IMR-90 (cell line): Measurements from ENCODE around the gene DONSON. TPM values are rescaled to one million over a fixed set of nuclear protein-coding genes. Genes with fewer than 3 reads are reported as not detected.

ENCODE experiments used
- ATAC-seq: fragments of 200-7000 bp; cut with Tn5 transposase; 2 replicates; pipeline ENCODE4 v1.9.1; 2020; ENCODE audit warnings: low read depth, mild to moderate bottlenecking, moderate library complexity
- BruUV-seq: library from RNA; stranded (reverse); fragments of 400-500 nt; replicated peaks from 2 replicates; lab custom pipeline; 2021; lab: Mats Ljungman, UMichigan
- CTCF ChIA-PET: fragments of 300-600 bp; formaldehyde crosslinking; extraction: SDS; loops from one replicate; lab custom pipeline; 2021; ENCODE audit warnings: antibody characterized with exemption; lab: Yijun Ruan, JAX
- POLR2A ChIA-PET: fragments of 300-600 bp; sonication (Branson Sonifier 250); formaldehyde crosslinking; loops from one replicate; lab custom pipeline; 2022; ENCODE audit warnings: antibody characterized with exemption; ENCODE audit not compliant: unreplicated experiment; lab: Charles Lee
- DNase-seq: peaks from one replicate; pipeline ENCODE4 v3.0.0; 2013
- H2AFZ ChIP-seq: replicated peaks from 2 replicates; pipeline ENCODE3; 2013; ENCODE audit warnings: low read length, mild to moderate bottlenecking; ENCODE audit not compliant: poor library complexity
- H2AK5ac ChIP-seq: 2 replicates; pipeline ENCODE4 v1.6.1; 2013; ENCODE audit warnings: low read depth, low read length, inconsistent platforms
- H2AK9ac ChIP-seq: replicated peaks from 2 replicates; pipeline ENCODE3; 2013; ENCODE audit warnings: mild to moderate bottlenecking, low read depth, low read length, moderate library complexity; ENCODE audit not compliant: poor library complexity
- H2BK120ac ChIP-seq: 2 replicates; pipeline ENCODE4 v1.6.1; 2013; ENCODE audit warnings: low read depth, low read length, inconsistent platforms
- H2BK15ac ChIP-seq: 3 replicates; pipeline ENCODE4 v1.6.1; 2013; ENCODE audit warnings: low read depth, low read length, inconsistent platforms
- H2BK20ac ChIP-seq: 2 replicates; pipeline ENCODE4 v1.6.1; 2013; ENCODE audit warnings: low read depth, mild to moderate bottlenecking, inconsistent platforms, low read length, moderate library complexity
- H2BK5ac ChIP-seq: 2 replicates; pipeline ENCODE4 v1.6.1; 2013; ENCODE audit warnings: mild to moderate bottlenecking, low read depth, low read length, inconsistent platforms; ENCODE audit not compliant: poor library complexity, severe bottlenecking
- H3K14ac ChIP-seq: replicated peaks from 2 replicates; pipeline ENCODE4 v1.6.1; 2013; ENCODE audit warnings: low read depth, low read length, inconsistent platforms
- H3K18ac ChIP-seq: 2 replicates; pipeline ENCODE4 v1.6.1; 2013; ENCODE audit warnings: low read depth, low read length, control low read depth
- H3K23ac ChIP-seq: 2 replicates; pipeline ENCODE4 v1.6.1; 2013; ENCODE audit warnings: low read depth, low read length, inconsistent platforms
- H3K27ac ChIP-seq: 2 replicates; pipeline ENCODE4 v1.5.1; 2013; ENCODE audit warnings: mild to moderate bottlenecking, control low read depth, low read length; ENCODE audit not compliant: insufficient read depth
- H3K27me3 ChIP-seq: 2 replicates; pipeline ENCODE4 v1.6.1; 2013; ENCODE audit warnings: low read length; ENCODE audit not compliant: control insufficient read depth, insufficient read depth
- H3K36me3 ChIP-seq: 2 replicates; pipeline ENCODE4 v1.6.1; 2013; ENCODE audit warnings: low read length, mixed read lengths; ENCODE audit not compliant: control insufficient read depth, insufficient read depth
- H3K4ac ChIP-seq: 2 replicates; pipeline ENCODE4 v1.6.1; 2013; ENCODE audit warnings: low read depth, low read length, inconsistent platforms
- H3K4me1 ChIP-seq: 2 replicates; pipeline ENCODE4 v1.6.1; 2013; ENCODE audit warnings: low read length, mixed read lengths; ENCODE audit not compliant: control insufficient read depth, insufficient read depth
- H3K4me2 ChIP-seq: 2 replicates; pipeline ENCODE4 v1.6.1; 2013; ENCODE audit warnings: low read depth, mild to moderate bottlenecking, control low read depth, low read length, moderate library complexity
- H3K4me3 ChIP-seq: 2 replicates; pipeline ENCODE4 v1.5.1; 2013; ENCODE audit warnings: low read depth, mild to moderate bottlenecking, control low read depth, low read length, moderate library complexity; ENCODE audit not compliant: insufficient read depth
- H3K56ac ChIP-seq: 2 replicates; pipeline ENCODE4 v1.6.1; 2013; ENCODE audit warnings: low read length, inconsistent platforms; ENCODE audit not compliant: insufficient read depth; ENCODE audit errors: extremely low read depth
- H3K79me1 ChIP-seq, 2 experiments: 2 replicates each; pipeline ENCODE4 v1.6.1; 2013; ENCODE audit warnings: low read length in 2 of 2, inconsistent platforms in 1 of 2, low read depth in 1 of 2
- H3K9ac ChIP-seq: 2 replicates; pipeline ENCODE4 v1.6.1; 2013; ENCODE audit warnings: low read depth, low read length, control low read depth
- H3K9me1 ChIP-seq: 2 replicates; pipeline ENCODE4 v1.6.1; 2013; ENCODE audit warnings: low read length, inconsistent platforms; ENCODE audit not compliant: insufficient read depth
- H3K9me3 ChIP-seq: 2 replicates; pipeline ENCODE4 v1.6.1; 2013; ENCODE audit warnings: low read length; ENCODE audit not compliant: control insufficient read depth, insufficient read depth
- H4K20me1 ChIP-seq: 2 replicates; pipeline ENCODE4 v1.6.1; 2013; ENCODE audit warnings: low read length, inconsistent platforms; ENCODE audit not compliant: insufficient read depth
- H4K5ac ChIP-seq: 2 replicates; pipeline ENCODE4 v1.6.1; 2013; ENCODE audit warnings: mild to moderate bottlenecking, low read depth, low read length, control low read depth
- H4K8ac ChIP-seq, 2 experiments: 2 replicates each; pipeline ENCODE4 v1.6.1; 2013; ENCODE audit warnings: low read depth in 2 of 2, low read length in 2 of 2, control low read depth in 1 of 2, inconsistent platforms in 1 of 2
- H4K91ac ChIP-seq: 2 replicates; pipeline ENCODE4 v1.6.1; 2013; ENCODE audit warnings: low read depth, low read length, inconsistent platforms; ENCODE audit not compliant: insufficient read depth
- BHLHE40 ChIP-seq: fragments of 150-350 bp; IDR thresholded peaks from 2 replicates; pipeline ENCODE4 v1.6.1; 2016; ENCODE audit warnings: mild to moderate bottlenecking, low read depth, low read length
- CEBPB ChIP-seq: IDR thresholded peaks from 2 replicates; pipeline ENCODE4 v1.6.1; 2012; ENCODE audit warnings: low read depth, low read length, improper control_type of control experiment
- CTCF ChIP-seq: conservative IDR thresholded peaks from 2 replicates; pipeline ENCODE4 v1.5.1; 2012; ENCODE audit warnings: mild to moderate bottlenecking, low read depth, low read length, improper control_type of control experiment
- FOS ChIP-seq: fragments of 150-350 bp; IDR thresholded peaks from 2 replicates; pipeline ENCODE4 v1.6.1; 2016; ENCODE audit warnings: low read depth, low read length
- MAFK ChIP-seq: IDR thresholded peaks from 2 replicates; pipeline ENCODE4 v1.6.1; 2012; ENCODE audit warnings: low read depth, low read length, improper control_type of control experiment
- NFE2L2 ChIP-seq: fragments of 150-350 bp; IDR thresholded peaks from 2 replicates; pipeline ENCODE4 v1.6.1; 2016; ENCODE audit warnings: low read depth, mild to moderate bottlenecking, low read length
- RCOR1 ChIP-seq: IDR thresholded peaks from 2 replicates; pipeline ENCODE4 v1.6.1; 2012; ENCODE audit warnings: mild to moderate bottlenecking, low read length, improper control_type of control experiment; ENCODE audit not compliant: insufficient replicate concordance
- RFX5 ChIP-seq: IDR thresholded peaks from 2 replicates; pipeline ENCODE4 v1.8.0; 2012; ENCODE audit warnings: low read depth, mild to moderate bottlenecking, low read length, moderate library complexity
- SMC3 ChIP-seq: fragments of 150-350 bp; IDR thresholded peaks from 2 replicates; pipeline ENCODE4 v1.6.1; 2016; ENCODE audit warnings: low read depth, mild to moderate bottlenecking, antibody characterized with exemption, low read length, moderate library complexity
- WGBS, 2 experiments: methylation state at CpG; one replicate each; pipeline versions ENCODE4 v1.1.5 to v1.1.7; 2013; ENCODE audit warnings: missing lambda C conversion rate in 2 of 2; ENCODE audit not compliant: insufficient read length in 1 of 2; ENCODE audit errors: extremely low coverage in 2 of 2; 5-methylcytosine and 5-hydroxymethylcytosine counted together
- dilution Hi-C: fragments of 300-500 bp; cut with HindIII; formaldehyde crosslinking; loops from one replicate; pipeline ENCODE4 v1.14.3; 2018; ENCODE audit warnings: low sequenced_read_pairs; ENCODE audit not compliant: unreplicated experiment
- in situ Hi-C: fragments of 300-500 bp; cut with MboI; formaldehyde crosslinking; loops from 3 replicates; pipeline ENCODE4 v1.14.3; 2019; ENCODE audit warnings: low sequenced_read_pairs, inconsistent platforms, mixed read lengths
- intact Hi-C: fragments of 100-400 bp; cut with micrococcal nuclease; formaldehyde crosslinking; loops from 2 replicates; pipeline ENCODE4 v1.10.0; 2022
- polyA plus RNA-seq, 3 experiments: library from polyadenylated mRNA; depleted of rRNA; stranded (reverse); fragments of >200 nt; gene quantifications; 2 replicates each; pipeline ENCODE4 v1.2.3, GENCODE V29; 2012; ENCODE audit warnings: low replicate concordance in 1 of 3
- total RNA-seq: library from RNA; depleted of rRNA; stranded (reverse); fragments of >200 nt; gene quantifications from 2 replicates; pipeline ENCODE4 v1.2.3, GENCODE V29; 2012

DONSON gene
- total and polyA plus RNA-seq, 2 of the 4 experiments (the other 2 are of a cell fraction), result 14.3 to 16.6 TPM

GRCh38 chr21:33541756-33542639 is 46.5 kb downstream of the DONSON start, which contains the start of gene GART (continued):
- TF ChIP-seq BHLHE40, result peak; percentile 56; the same call in 1 of the 2 replicates
- TF ChIP-seq SMC3, result no peak
- TF ChIP-seq MAFK, result no peak

- DNase-seq (peak; percentile 39), ATAC-seq (no peak)
- Histone ChIP-seq H3K4ac (peak overlapping the region; percentile 71), H4K91ac (peak overlapping the region; percentile 63; the same call in 1 of the 2 replicates), H2BK5ac (peak overlapping the region; percentile 74), H2AFZ (peak overlapping the region; percentile 69), H3K27me3 (no peaks in the 10 kb centered on the region), H3K56ac (peak overlapping the region; percentile 89), H3K36me3 (peaks cover 11% of the 10 kb centered on the region), H3K4me1 (no peaks in the 10 kb centered on the region), H3K4me3 (peak overlapping the region; percentile 70), H3K79me1 (peaks cover 5 to 40% of the 10 kb centered on the region in 2 experiments; a peak in 3 of 4 replicates), H3K9me1 (no peaks in the 10 kb centered on the region), H4K20me1 (peaks cover 33% of the 10 kb centered on the region), H2BK120ac (no peak overlapping the region), H4K8ac (peak overlapping the region; percentile 87 to 89), H2BK15ac (no peak overlapping the region), H3K9ac (peak overlapping the region; percentile 82), H3K9me3 (no peaks in the 10 kb centered on the region), H3K14ac (peak overlapping the region; percentile 85; the same call in 1 of the 2 replicates), H4K5ac (peak overlapping the region; percentile 31; the same call in 1 of the 2 replicates), H3K4me2 (peak overlapping the region; percentile 95), H3K18ac (no peak overlapping the region), H2BK20ac (no peak overlapping the region), H2AK5ac (peak overlapping the region; percentile 59; the same call in 1 of the 2 replicates), H2AK9ac (peak overlapping the region; percentile 94), H3K23ac (peak overlapping the region; percentile 85), H3K27ac (peak overlapping the region; percentile 56)
- TF ChIP-seq CTCF (no peak), RCOR1 (no peak), BHLHE40 (no peak), CEBPB (peak; percentile 50), NFE2L2 (no peak), RFX5 (no peak), FOS (no peak)
- BruUV-seq, result no TSS peak
- dilution Hi-C loops (no loop called here), intact Hi-C loops (no loop called here), in situ Hi-C loops (no loop called here)
- POLR2A ChIA-PET, result no interaction called here
- CTCF ChIA-PET, result interaction anchor here (0.6 kb wide), 1 partner anchor 154 kb away, joined by 5 read pairs; no protein-coding TSS in a partner anchor
- 78% methylated on average over 6 of the region's 19 CpGs; no CpG with 5 or more reads in 1 of the 2 experiments for WGBS, 2 experiments
Observed at GRCh38 chr21:33541105-33541711, 47.3 kb downstream of the DONSON start.
